Esophagus squamous epithelium (tissue), 4 donors: ENCODE data around the gene MSH3.

Experiments
- POLR2A ChIP-seq, 4 donors: fragments of 450-650 bp; IDR thresholded peaks; one replicate each; pipeline ENCODE4 v1.6.1; 2017; ENCODE audit warnings: antibody characterized with exemption in 4 of 4, mild to moderate bottlenecking in 4 of 4, moderate library complexity in 3 of 4
- TF ChIP-seq, protein P1 (sequence below), 6 experiments: fragments of 450-650 bp in 4 of 6; fragments of 200-600 bp in 2 of 6; sonication (generic) in 2 of 6; IDR thresholded peaks; one replicate each; pipeline ENCODE4 v1.5.1; 2016 to 2019; ENCODE audit warnings: antibody characterized with exemption in 6 of 6, mild to moderate bottlenecking in 4 of 6, moderate library complexity in 4 of 6

- TF ChIP-seq, protein P1, sequence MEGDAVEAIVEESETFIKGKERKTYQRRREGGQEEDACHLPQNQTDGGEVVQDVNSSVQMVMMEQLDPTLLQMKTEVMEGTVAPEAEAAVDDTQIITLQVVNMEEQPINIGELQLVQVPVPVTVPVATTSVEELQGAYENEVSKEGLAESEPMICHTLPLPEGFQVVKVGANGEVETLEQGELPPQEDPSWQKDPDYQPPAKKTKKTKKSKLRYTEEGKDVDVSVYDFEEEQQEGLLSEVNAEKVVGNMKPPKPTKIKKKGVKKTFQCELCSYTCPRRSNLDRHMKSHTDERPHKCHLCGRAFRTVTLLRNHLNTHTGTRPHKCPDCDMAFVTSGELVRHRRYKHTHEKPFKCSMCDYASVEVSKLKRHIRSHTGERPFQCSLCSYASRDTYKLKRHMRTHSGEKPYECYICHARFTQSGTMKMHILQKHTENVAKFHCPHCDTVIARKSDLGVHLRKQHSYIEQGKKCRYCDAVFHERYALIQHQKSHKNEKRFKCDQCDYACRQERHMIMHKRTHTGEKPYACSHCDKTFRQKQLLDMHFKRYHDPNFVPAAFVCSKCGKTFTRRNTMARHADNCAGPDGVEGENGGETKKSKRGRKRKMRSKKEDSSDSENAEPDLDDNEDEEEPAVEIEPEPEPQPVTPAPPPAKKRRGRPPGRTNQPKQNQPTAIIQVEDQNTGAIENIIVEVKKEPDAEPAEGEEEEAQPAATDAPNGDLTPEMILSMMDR (IDR thresholded peaks at IDR 0.05) = no peak
- TF ChIP-seq POLR2A (IDR thresholded peaks at IDR 0.05) = no peak
Measured at GRCh38 chr5:80607343-80607742, 47.1 kb upstream of the MSH3 start.
